ENCODE results near the gene CADM1.

Gene CADM1

GRCh38 chr11:115334932-115335788, 169.1 kb downstream of the CADM1 start:
- peaks cover 0 to 2% of the 10 kb centered on the region in 2 donors for H3K27me3 ChIP-seq
- DNase-seq = no peak
- TF ChIP-seq CTCF (IDR thresholded peaks at IDR 0.05) = peak; percentile 58 to 64
- no peak overlapping the region for H3K4me3 ChIP-seq
- intact Hi-C loops (cut with DNase I; ENCODE audit: low total_unique reads) = loop anchor here (5.0 kb wide), 1 partner anchor 167 kb away; the partner anchor contains the start of gene CADM1
- no peaks in the 10 kb centered on the region for H3K4me1 ChIP-seq
- H3K36me3 ChIP-seq = no peaks in the 10 kb centered on the region
- no peaks in the 10 kb centered on the region for H3K9me3 ChIP-seq
- no peak overlapping the region for H3K27ac ChIP-seq

- Histone ChIP-seq H3K36me3 (no peaks in the 10 kb centered on the region), H3K27ac (no peak overlapping the region), H3K9me3 (no peaks in the 10 kb centered on the region), H3K4me3 (no peak overlapping the region), H3K4me1 (no peaks in the 10 kb centered on the region), H3K27me3 (peaks cover 0 to 2% of the 10 kb centered on the region in 2 donors)
- DNase-seq = no peak
- intact Hi-C loops (cut with DNase I; ENCODE audit: low total_unique reads) = no loop called here
- no peak for TF ChIP-seq CTCF (IDR thresholded peaks at IDR 0.05)
Measured at GRCh38 chr11:115333949-115334348, 170.3 kb downstream of the CADM1 start.

- intact Hi-C loops (cut with DNase I; ENCODE audit: low total_unique reads) = no loop called here
- Histone ChIP-seq H3K27me3 (peaks cover 0 to 2% of the 10 kb centered on the region in 2 donors), H3K9me3 (no peaks in the 10 kb centered on the region), H3K4me3 (no peak overlapping the region), H3K27ac (no peak overlapping the region), H3K4me1 (no peaks in the 10 kb centered on the region), H3K36me3 (no peaks in the 10 kb centered on the region)
- TF ChIP-seq CTCF (IDR thresholded peaks at IDR 0.05) = no peak
- no peak for DNase-seq
Measured at GRCh38 chr11:115333121-115333520, 171.1 kb downstream of the CADM1 start.

- intact Hi-C loops (cut with DNase I; ENCODE audit: low total_unique reads) = no loop called here
- H3K4me1 ChIP-seq = no peaks in the 10 kb centered on the region
- H3K27ac ChIP-seq = no peak overlapping the region
- no peaks in the 10 kb centered on the region for H3K36me3 ChIP-seq
- H3K4me3 ChIP-seq = no peak overlapping the region
- no peak for DNase-seq
- H3K27me3 ChIP-seq = peaks cover 0 to 2% of the 10 kb centered on the region in 2 donors
- TF ChIP-seq CTCF (IDR thresholded peaks at IDR 0.05) = no peak
- no peaks in the 10 kb centered on the region for H3K9me3 ChIP-seq
Measured at GRCh38 chr11:115330684-115331482, 173.3 kb downstream of the CADM1 start.

GRCh38 chr11:115326526-115326925, 177.7 kb downstream of the CADM1 start:
- no peaks in the 10 kb centered on the region for H3K36me3 ChIP-seq
- no peak overlapping the region for H3K4me3 ChIP-seq
- H3K27ac ChIP-seq = no peak overlapping the region
- no peak for TF ChIP-seq CTCF (IDR thresholded peaks at IDR 0.05)
- DNase-seq = no peak
- H3K4me1 ChIP-seq = peaks cover 0 to 3% (median 0%) of the 10 kb centered on the region in 4 donors
- H3K27me3 ChIP-seq = peaks cover 0 to 2% of the 10 kb centered on the region in 2 donors
- intact Hi-C loops (cut with DNase I; ENCODE audit: low total_unique reads) = loop anchor here (10.0 kb wide), 1 partner anchor 948 kb away; no protein-coding TSS in a partner anchor
- no peaks in the 10 kb centered on the region for H3K9me3 ChIP-seq

Measured in tibial artery (tissue), 4 donors.